GM12873 (cell line): ENCODE measurements around the gene ANAPC1.

Experiments used
- CTCF ChIP-seq: IDR thresholded peaks from 2 replicates; pipeline ENCODE4 v1.5.1; 2012; ENCODE audit warnings: low read depth, mild to moderate bottlenecking, moderate library complexity, low read length, control low read depth; ENCODE audit not compliant: insufficient read depth; ENCODE audit errors: missing control alignments

ANAPC1 gene

DNA sequence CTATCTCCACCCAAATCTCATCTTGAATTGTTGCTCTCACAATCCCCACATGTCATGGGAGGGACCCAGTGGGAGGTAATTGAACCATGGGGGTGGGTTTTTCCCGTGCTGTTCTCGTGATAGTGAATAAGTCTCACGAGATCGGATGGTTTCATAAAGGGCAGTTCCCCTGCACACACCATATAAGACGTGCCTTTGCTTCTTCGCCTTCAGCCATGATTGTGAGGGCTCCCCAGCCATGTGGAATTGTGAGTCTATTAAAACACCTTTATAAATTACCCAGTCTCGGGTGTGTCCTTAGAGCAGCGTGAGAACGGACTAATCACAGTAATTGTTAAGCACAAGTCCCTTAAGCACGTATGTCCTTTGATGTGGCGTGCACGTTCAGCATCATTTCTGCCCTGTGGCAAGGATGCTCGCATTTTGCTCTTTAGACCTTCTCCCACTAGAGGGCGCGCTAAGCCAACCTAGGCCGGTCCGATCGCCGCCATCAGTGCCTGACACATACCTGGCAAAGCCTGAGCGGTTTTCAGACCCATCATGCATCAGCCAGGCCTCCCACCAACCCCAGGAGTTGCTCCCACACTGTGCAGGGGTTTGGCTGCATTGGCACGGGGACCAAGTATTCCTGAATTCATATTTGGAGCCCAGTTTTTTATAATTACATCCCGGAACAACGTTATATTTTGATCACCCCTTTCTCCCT is 136.4 kb downstream of the ANAPC1 start:
- peak; percentile 40 for TF ChIP-seq CTCF

DNA sequence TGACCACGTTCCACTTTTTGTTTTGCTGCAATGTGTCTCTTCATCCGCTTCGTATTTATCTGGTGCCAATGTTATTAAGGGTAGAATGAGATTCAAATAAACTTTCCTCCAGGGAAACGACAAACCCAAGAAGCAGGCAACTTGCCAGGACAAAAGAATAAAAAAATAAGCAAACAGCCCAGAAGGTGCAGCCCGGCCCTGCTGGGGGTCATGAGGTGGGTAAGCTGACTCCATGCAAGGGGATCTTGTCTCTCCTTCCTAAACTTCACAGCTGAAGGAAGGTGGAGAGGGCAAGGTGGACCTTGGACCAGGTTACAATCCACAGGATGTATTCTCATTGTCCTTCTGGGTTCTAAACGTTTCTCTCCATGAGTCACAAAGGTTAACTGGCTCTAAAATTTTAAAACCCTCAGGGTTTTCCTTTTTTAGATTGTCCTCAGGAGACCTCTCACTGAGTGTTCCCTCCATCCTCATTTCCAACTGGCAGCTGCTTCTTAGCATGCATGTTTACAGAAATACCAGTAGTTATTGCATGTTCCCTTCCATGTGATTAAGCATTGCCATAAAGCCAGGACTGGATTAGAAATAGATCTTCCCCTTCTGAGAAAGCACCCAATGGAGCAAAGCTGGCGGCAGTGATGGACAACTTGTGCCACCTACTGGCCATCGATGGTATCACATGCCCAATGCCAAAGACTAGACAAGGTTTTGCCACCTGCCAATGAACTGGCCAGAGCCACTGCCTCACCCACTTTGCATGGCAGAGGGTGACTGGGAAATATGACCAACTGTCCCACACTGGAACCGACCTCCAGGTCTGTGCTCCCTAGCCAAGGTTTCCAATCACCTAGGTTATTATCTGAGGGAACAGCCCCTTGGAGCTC is 147.9 kb downstream of the ANAPC1 start:
- TF ChIP-seq CTCF = peak; percentile 51

- TF ChIP-seq CTCF = peak; percentile 38
Measured at GRCh38 chr2:111725742-111726141, 158.3 kb downstream of the ANAPC1 start.
